ENCODE measurements around the gene PIH1D1. TPM values are rescaled to one million over a fixed set of nuclear protein-coding genes. Genes with fewer than 3 reads are reported as not detected.

Gene PIH1D1
- total RNA-seq, 1 experiment from 2014 or later, result 166 TPM

DNA sequence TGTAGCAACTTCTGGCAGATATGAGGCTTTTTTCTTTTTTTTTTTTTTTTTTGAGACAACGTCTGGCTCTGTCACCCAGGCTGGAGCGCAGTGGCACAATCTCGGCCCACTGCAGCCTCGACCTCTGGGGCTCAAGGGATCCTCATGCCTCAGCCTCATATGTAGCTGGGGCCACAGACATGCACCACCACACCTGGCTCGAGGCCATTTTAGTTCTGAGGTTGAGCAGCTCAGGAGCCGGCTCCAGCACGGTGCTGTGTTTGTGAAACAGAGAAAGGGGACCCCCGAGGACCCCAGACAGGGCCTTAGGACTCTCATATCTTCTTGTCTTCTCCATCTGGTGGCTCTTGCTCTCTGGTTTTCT is 19.0 kb upstream of the PIH1D1 start:
- H3K4me1 Mint-ChIP-seq, result peaks cover 6 to 24% of the 10 kb centered on the region in 2 experiments
- H3K36me3 Mint-ChIP-seq (ENCODE audit: insufficient read depth in 1 of 3, low read depth in 3 of 3), result peaks cover 5 to 22% (median 18%) of the 10 kb centered on the region in 3 experiments; a peak in 4 of 7 replicates
- Histone ChIP-seq H3K4ac (ENCODE audit: low read depth, low read length) (no peak overlapping the region), H3K27ac (ENCODE audit: insufficient read length, low read depth, low read length) (no peak overlapping the region), H3K79me1 (ENCODE audit: insufficient read depth, low read depth, low read length, poor library complexity, severe bottlenecking) (no peaks in the 10 kb centered on the region), H3K4me1 (ENCODE audit: insufficient read depth, low read length) (peaks cover 3% of the 10 kb centered on the region; the same call in 1 of the 2 replicates), H2BK120ac (ENCODE audit: low read depth, low read length, poor library complexity, severe bottlenecking) (no peak overlapping the region), H2BK15ac (ENCODE audit: low read depth, low read length) (no peak overlapping the region), H2BK20ac (ENCODE audit: low read depth, low read length, poor library complexity, severe bottlenecking) (no peak overlapping the region), H2AK5ac (ENCODE audit: insufficient read length, low read length) (no peak overlapping the region), H2BK12ac (ENCODE audit: insufficient read length, low read depth, low read length) (no peak overlapping the region), H3T11ph (ENCODE audit: low read length) (no peak overlapping the region), H3K9me3 (ENCODE audit: control insufficient read depth, low read depth, low read length) (no peaks in the 10 kb centered on the region), H3K4me2 (ENCODE audit: insufficient read depth, insufficient read length, low read length) (no peak overlapping the region), H4K5ac (ENCODE audit: insufficient read length, low read depth, low read length) (no peak overlapping the region), H3K79me2 (ENCODE audit: insufficient read depth, low read length) (no peaks in the 10 kb centered on the region), H3K23ac (ENCODE audit: insufficient read length, low read depth, low read length) (no peak overlapping the region), H4K91ac (ENCODE audit: insufficient read length, low read depth, low read length) (no peak overlapping the region), H3K9ac (ENCODE audit: extremely low read depth, insufficient read length, low read length) (no peak overlapping the region), H3K56ac (ENCODE audit: insufficient read length, low read depth, low read length) (no peak overlapping the region), H2AFZ (ENCODE audit: low read length) (no peak overlapping the region), H4K8ac (replicated peaks; ENCODE audit: insufficient read length, low read depth, low read length) (no peak overlapping the region), H2BK5ac (ENCODE audit: insufficient read length, low read length) (no peak overlapping the region), H3K23me2 (ENCODE audit: insufficient read length, low read depth, low read length, poor library complexity, severe bottlenecking) (no peaks in the 10 kb centered on the region), H3K18ac (ENCODE audit: insufficient read length, low read depth, low read length) (no peak overlapping the region), H3K27me3 (ENCODE audit: insufficient read depth, low read length) (no peaks in the 10 kb centered on the region; the same call in 1 of the 2 replicates), H3K14ac (ENCODE audit: insufficient read depth, low read length) (no peak overlapping the region), H4K20me1 (ENCODE audit: control insufficient read depth, insufficient read depth, insufficient read length) (no peaks in the 10 kb centered on the region)
- WGBS (ENCODE audit: extremely low coverage, insufficient read length, low lambda C conversion rate), result no CpG with 5 or more reads among the region's 8 CpGs
- TF ChIP-seq, protein P1, sequence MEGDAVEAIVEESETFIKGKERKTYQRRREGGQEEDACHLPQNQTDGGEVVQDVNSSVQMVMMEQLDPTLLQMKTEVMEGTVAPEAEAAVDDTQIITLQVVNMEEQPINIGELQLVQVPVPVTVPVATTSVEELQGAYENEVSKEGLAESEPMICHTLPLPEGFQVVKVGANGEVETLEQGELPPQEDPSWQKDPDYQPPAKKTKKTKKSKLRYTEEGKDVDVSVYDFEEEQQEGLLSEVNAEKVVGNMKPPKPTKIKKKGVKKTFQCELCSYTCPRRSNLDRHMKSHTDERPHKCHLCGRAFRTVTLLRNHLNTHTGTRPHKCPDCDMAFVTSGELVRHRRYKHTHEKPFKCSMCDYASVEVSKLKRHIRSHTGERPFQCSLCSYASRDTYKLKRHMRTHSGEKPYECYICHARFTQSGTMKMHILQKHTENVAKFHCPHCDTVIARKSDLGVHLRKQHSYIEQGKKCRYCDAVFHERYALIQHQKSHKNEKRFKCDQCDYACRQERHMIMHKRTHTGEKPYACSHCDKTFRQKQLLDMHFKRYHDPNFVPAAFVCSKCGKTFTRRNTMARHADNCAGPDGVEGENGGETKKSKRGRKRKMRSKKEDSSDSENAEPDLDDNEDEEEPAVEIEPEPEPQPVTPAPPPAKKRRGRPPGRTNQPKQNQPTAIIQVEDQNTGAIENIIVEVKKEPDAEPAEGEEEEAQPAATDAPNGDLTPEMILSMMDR (conservative IDR thresholded peaks at IDR 0.05), result no peak
- no peak overlapping the region for H3K4me3 Mint-ChIP-seq
- no peaks in the 10 kb centered on the region for H3K9me3 Mint-ChIP-seq
- H3K27ac Mint-ChIP-seq, result no peak overlapping the region
- H3K27me3 Mint-ChIP-seq (ENCODE audit: low read depth), result peaks cover 12% of the 10 kb centered on the region
- DNase-seq, result no peak

Measured in H9 (cell line).